ENCODE measurements around the gene RABGAP1. TPM values are rescaled to one million over a fixed set of nuclear protein-coding genes. Genes with fewer than 3 reads are reported as not detected.
A peak's percentile ranks its signal among the peaks of the same experiment; 100 is the strongest.
"Not testable (repeated sequence)": the region's sequence is repeated elsewhere in the genome, so short reads cannot be mapped to it uniquely, and the experiment has no call there.

The RABGAP1 gene
- 100 to 1,000 TPM in 1 of 2 donors, 10 to 100 TPM in 1; 95.6 to 100 TPM for total RNA-seq
- polyA plus RNA-seq: 10 to 100 TPM; 30.8 to 43.9 TPM
- long read RNA-seq, donor 1, partial matches to known transcripts: 20 of 62 reads
- long read RNA-seq, donor 1, other reads (novel, unspliced or antisense): 39 of 62 reads
- long read RNA-seq, donor 2, full-length matches to known transcripts: 11 of 61 reads
- long read RNA-seq, donor 2, partial matches to known transcripts: 28 of 61 reads
- long read RNA-seq, donor 2, other reads (novel, unspliced or antisense): 22 of 61 reads

GRCh38 chr9:122940749-122941581 lies at the start of gene RABGAP1:
Gene RABGAP1 (plus strand): TSS chr9:122941020. CDS start chr9:122957060, 16,040 bp downstream.
- Histone ChIP-seq H3K27me3 (ENCODE audit: control insufficient read depth in 1 of 2, insufficient read depth in 2 of 2, low read length in 1 of 2) (no peaks in the 10 kb centered on the region), H3K4me1 (ENCODE audit: control insufficient read depth in 1 of 2, insufficient read depth in 2 of 2, low read length in 2 of 2) (peaks cover 0 to 2% of the 10 kb centered on the region in 2 donors), H3K9me3 (ENCODE audit: control insufficient read depth, low read length) (no peaks in the 10 kb centered on the region), H3K36me3 (ENCODE audit: control insufficient read depth in 1 of 2, insufficient read depth in 2 of 2, low read length in 1 of 2) (no peaks in the 10 kb centered on the region), H3K27ac (ENCODE audit: low read depth in 1 of 2, low read length in 2 of 2) (peak within 1 kb of the TSS; percentile 61 to 63), H3K4me3 (ENCODE audit: low read length in 2 of 2) (peak within 1 kb of the TSS; percentile 67 to 85)
- 0% methylated on average over 26 to 54 of the region's 54 CpGs for WGBS, 2 donors
- ATAC-seq (ENCODE audit: low FRiP score): peak; percentile 99
- intact Hi-C loops (cut with DNase I): loop anchor here in 1 of 2 donors (5.0 kb wide), 1 partner anchor 34 kb away; the partner anchor contains the start of gene RC3H2
- DNase-seq: peak; percentile 99 to 100

GRCh38 chr9:122897969-122898368 lies 42.9 kb upstream of the RABGAP1 start:
- H3K9me3 ChIP-seq (ENCODE audit: control insufficient read depth, low read length): no peaks in the 10 kb centered on the region
- H3K27ac ChIP-seq (ENCODE audit: low read depth in 1 of 2, low read length in 2 of 2): no peak overlapping the region
- ATAC-seq (ENCODE audit: low FRiP score) (no peak), DNase-seq (no peak)
- 94 to 99% methylated on average over 1 of the region's 1 CpG for WGBS, 2 donors
- H3K36me3 ChIP-seq (ENCODE audit: control insufficient read depth in 1 of 2, insufficient read depth in 2 of 2, low read length in 1 of 2): no peaks in the 10 kb centered on the region
- H3K4me3 ChIP-seq (ENCODE audit: low read length in 2 of 2): no peak overlapping the region
- no peaks in the 10 kb centered on the region for H3K27me3 ChIP-seq (ENCODE audit: control insufficient read depth in 1 of 2, insufficient read depth in 2 of 2, low read length in 1 of 2)
- intact Hi-C loops (cut with DNase I): no loop called here
- H3K4me1 ChIP-seq (ENCODE audit: control insufficient read depth in 1 of 2, insufficient read depth in 2 of 2, low read length in 2 of 2): no peaks in the 10 kb centered on the region

GRCh38 chr9:122900791-122901190 lies 40.0 kb upstream of the RABGAP1 start:
- Histone ChIP-seq H3K27ac (ENCODE audit: low read depth in 1 of 2, low read length in 2 of 2) (no peak overlapping the region), H3K36me3 (ENCODE audit: control insufficient read depth in 1 of 2, insufficient read depth in 2 of 2, low read length in 1 of 2) (no peaks in the 10 kb centered on the region), H3K9me3 (ENCODE audit: control insufficient read depth, low read length) (no peaks in the 10 kb centered on the region), H3K4me1 (ENCODE audit: control insufficient read depth in 1 of 2, insufficient read depth in 2 of 2, low read length in 2 of 2) (no peaks in the 10 kb centered on the region), H3K27me3 (ENCODE audit: control insufficient read depth in 1 of 2, insufficient read depth in 2 of 2, low read length in 1 of 2) (no peaks in the 10 kb centered on the region), H3K4me3 (ENCODE audit: low read length in 2 of 2) (no peak overlapping the region)
- DNase-seq (no peak), ATAC-seq (ENCODE audit: low FRiP score) (no peak)
- intact Hi-C loops (cut with DNase I): no loop called here
- WGBS, 2 donors: 61 to 65% methylated on average over 2 of the region's 2 CpGs

GRCh38 chr9:122904466-122904822 lies 36.4 kb upstream of the RABGAP1 start:
- intact Hi-C loops (cut with DNase I): no loop called here
- H3K4me1 ChIP-seq (ENCODE audit: control insufficient read depth in 1 of 2, insufficient read depth in 2 of 2, low read length in 2 of 2): no peaks in the 10 kb centered on the region

GRCh38 chr9:122904823-122905710 lies 35.8 kb upstream of the RABGAP1 start, which contains the start of gene RC3H2:
Gene RC3H2 (minus strand): TSS chr9:122905359. CDS start chr9:122897509, 7,850 bp downstream.
- DNase-seq: peak; percentile 99
- H3K27ac ChIP-seq (ENCODE audit: low read depth in 1 of 2, low read length in 2 of 2): peak within 1 kb of the TSS; percentile 64 to 83
- H3K4me3 ChIP-seq (ENCODE audit: low read length in 2 of 2): peak within 1 kb of the TSS; percentile 87 to 90
- no peaks in the 10 kb centered on the region for H3K36me3 ChIP-seq (ENCODE audit: control insufficient read depth in 1 of 2, insufficient read depth in 2 of 2, low read length in 1 of 2)
- H3K4me1 ChIP-seq (ENCODE audit: control insufficient read depth in 1 of 2, insufficient read depth in 2 of 2, low read length in 2 of 2): no peaks in the 10 kb centered on the region
- H3K9me3 ChIP-seq (ENCODE audit: control insufficient read depth, low read length): no peaks in the 10 kb centered on the region
- 0 to 1% methylated on average over 71 to 77 of the region's 77 CpGs for WGBS, 2 donors
- no peaks in the 10 kb centered on the region for H3K27me3 ChIP-seq (ENCODE audit: control insufficient read depth in 1 of 2, insufficient read depth in 2 of 2, low read length in 1 of 2)
- peak; percentile 100 for ATAC-seq (ENCODE audit: low FRiP score)
- intact Hi-C loops (cut with DNase I): loop anchor here (5.0 kb wide), 2 partner anchors 37 to 87 kb away; partner anchors contain the start of gene RABGAP1 (in 1 of the 2)

More at GRCh38 chr9:122904466-122904822, 36.4 kb upstream of the RABGAP1 start:
- Histone ChIP-seq H3K9me3 (ENCODE audit: control insufficient read depth, low read length) (no peaks in the 10 kb centered on the region), H3K4me3 (ENCODE audit: low read length in 2 of 2) (peak overlapping the region; percentile 87 to 90), H3K36me3 (ENCODE audit: control insufficient read depth in 1 of 2, insufficient read depth in 2 of 2, low read length in 1 of 2) (no peaks in the 10 kb centered on the region), H3K27me3 (ENCODE audit: control insufficient read depth in 1 of 2, insufficient read depth in 2 of 2, low read length in 1 of 2) (no peaks in the 10 kb centered on the region), H3K27ac (ENCODE audit: low read depth in 1 of 2, low read length in 2 of 2) (peak overlapping the region; percentile 64 to 83)
- 1% methylated on average over 8 of the region's 8 CpGs for WGBS, 2 donors
- peak; percentile 30 for ATAC-seq (ENCODE audit: low FRiP score)
- peak in 1 of 2 donors; percentile 53 for DNase-seq

GRCh38 chr9:122906122-122906521 lies 34.7 kb upstream of the RABGAP1 start:
- not testable (repeated sequence) for H3K4me3 ChIP-seq (ENCODE audit: low read length in 2 of 2); H3K27me3 ChIP-seq (ENCODE audit: control insufficient read depth in 1 of 2, insufficient read depth in 2 of 2, low read length in 1 of 2); H3K36me3 ChIP-seq (ENCODE audit: control insufficient read depth in 1 of 2, insufficient read depth in 2 of 2, low read length in 1 of 2); H3K4me1 ChIP-seq (ENCODE audit: control insufficient read depth in 1 of 2, insufficient read depth in 2 of 2, low read length in 2 of 2); H3K9me3 ChIP-seq (ENCODE audit: control insufficient read depth, low read length); H3K27ac ChIP-seq (ENCODE audit: low read depth in 1 of 2, low read length in 2 of 2); ATAC-seq (ENCODE audit: low FRiP score); DNase-seq
- WGBS, 2 donors: 93 to 95% methylated on average over 16 of the region's 16 CpGs
- intact Hi-C loops (cut with DNase I): loop anchor here (5.0 kb wide), 2 partner anchors 36 to 86 kb away; partner anchors contain the start of gene RABGAP1 (in 1 of the 2)

- WGBS, 2 donors: 3 to 4% methylated on average over 9 of the region's 9 CpGs
- H3K36me3 ChIP-seq (ENCODE audit: control insufficient read depth in 1 of 2, insufficient read depth in 2 of 2, low read length in 1 of 2): peaks cover 0 to 1% of the 10 kb centered on the region in 2 donors
- H3K9me3 ChIP-seq (ENCODE audit: control insufficient read depth, low read length): no peaks in the 10 kb centered on the region
- peaks cover 0 to 1% of the 10 kb centered on the region in 2 donors for H3K4me1 ChIP-seq (ENCODE audit: control insufficient read depth in 1 of 2, insufficient read depth in 2 of 2, low read length in 2 of 2)
- no peaks in the 10 kb centered on the region for H3K27me3 ChIP-seq (ENCODE audit: control insufficient read depth in 1 of 2, insufficient read depth in 2 of 2, low read length in 1 of 2)
- peak overlapping the region; percentile 75 to 78 for H3K4me3 ChIP-seq (ENCODE audit: low read length in 2 of 2)
- DNase-seq (no peak), ATAC-seq (ENCODE audit: low FRiP score) (no peak)
- intact Hi-C loops (cut with DNase I): loop anchor here in 1 of 2 donors (10.0 kb wide), 1 partner anchor 62 kb away; no protein-coding TSS in a partner anchor
- peak overlapping the region; percentile 59 to 65 for H3K27ac ChIP-seq (ENCODE audit: low read depth in 1 of 2, low read length in 2 of 2)
Observed at GRCh38 chr9:122912671-122912963, 28.2 kb upstream of the RABGAP1 start.
